HS-5 (cell line): ENCODE data around the gene DVL1.
"Not testable (repeated sequence)": the region's sequence is repeated elsewhere in the genome, so short reads cannot be mapped to it uniquely, and the experiment has no call there.

Experiments used
- DNase-seq: peaks from one replicate; pipeline ENCODE4 v3.0.0-alpha.2; 2012; ENCODE audit warnings: low read depth

The DVL1 gene

DNA sequence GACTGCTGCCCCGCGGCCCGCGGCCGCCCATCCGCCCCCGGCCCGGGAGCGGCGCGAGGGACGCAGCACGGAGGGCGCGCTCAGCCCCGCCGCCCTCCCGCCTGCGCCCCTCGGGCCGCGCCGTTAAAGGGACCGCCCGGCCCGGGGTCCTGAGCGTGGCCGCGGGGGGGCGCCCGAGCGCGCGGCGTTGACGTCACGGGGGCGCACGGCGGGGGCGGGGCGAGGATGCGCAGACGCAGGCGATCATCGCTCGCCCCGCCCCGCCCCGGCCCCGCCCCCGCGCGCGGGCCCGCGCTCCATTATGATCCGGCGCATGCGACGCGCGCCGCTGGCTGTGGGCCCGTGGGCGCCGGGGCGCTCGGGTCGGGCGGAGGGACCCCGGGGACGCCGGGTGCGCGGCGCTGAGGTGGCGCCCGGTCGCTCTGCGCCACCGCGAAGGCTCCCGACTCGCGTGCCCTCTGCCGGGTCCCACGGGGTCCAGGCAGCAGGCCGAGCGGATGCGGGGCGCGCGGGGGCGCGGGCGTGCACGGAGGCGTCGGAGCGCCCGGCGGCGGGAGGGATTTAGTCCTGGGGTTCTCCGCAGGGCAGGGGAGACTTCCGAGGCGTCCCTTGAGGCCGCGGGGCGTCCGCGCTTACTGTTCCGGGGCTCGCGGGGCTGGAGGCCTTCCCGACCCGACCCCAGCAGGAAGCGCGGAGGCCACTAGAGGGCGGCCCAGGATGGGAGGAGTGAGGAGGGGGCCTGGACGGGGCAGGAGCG is at the start of gene DVL1:
TSS of gene DVL1 (minus strand) at position 163 of the 757 bp plus-strand sequence. CDS start 353 bp downstream, outside the sequence.
- no peak for DNase-seq

DNA sequence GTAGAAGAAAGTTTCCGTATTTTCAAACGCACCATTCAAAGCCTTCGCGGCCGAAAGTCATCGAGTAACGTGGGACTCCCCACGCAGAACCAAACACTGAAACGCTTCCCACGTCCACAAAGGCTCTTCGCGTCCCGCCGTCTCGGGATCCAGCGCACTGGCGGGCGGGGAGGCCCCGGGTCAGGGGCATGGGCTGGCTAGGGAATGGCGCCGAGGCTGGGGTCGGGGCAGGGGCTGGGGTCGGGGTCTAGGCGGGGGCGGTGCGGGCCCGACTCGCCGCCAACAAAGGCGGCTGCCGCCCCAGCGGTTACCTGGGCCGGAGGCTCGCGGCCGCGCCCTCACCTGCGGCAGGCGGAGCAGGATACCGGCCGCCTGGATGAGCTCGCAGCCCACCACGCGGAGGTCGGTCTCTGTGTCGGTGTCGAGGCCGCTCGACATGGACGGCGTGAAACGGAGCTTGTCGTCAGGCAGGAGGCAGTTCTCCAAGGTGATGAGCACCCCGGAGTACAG is 49.5 kb upstream of the DVL1 start:
- DNase-seq, result no peak

DNA sequence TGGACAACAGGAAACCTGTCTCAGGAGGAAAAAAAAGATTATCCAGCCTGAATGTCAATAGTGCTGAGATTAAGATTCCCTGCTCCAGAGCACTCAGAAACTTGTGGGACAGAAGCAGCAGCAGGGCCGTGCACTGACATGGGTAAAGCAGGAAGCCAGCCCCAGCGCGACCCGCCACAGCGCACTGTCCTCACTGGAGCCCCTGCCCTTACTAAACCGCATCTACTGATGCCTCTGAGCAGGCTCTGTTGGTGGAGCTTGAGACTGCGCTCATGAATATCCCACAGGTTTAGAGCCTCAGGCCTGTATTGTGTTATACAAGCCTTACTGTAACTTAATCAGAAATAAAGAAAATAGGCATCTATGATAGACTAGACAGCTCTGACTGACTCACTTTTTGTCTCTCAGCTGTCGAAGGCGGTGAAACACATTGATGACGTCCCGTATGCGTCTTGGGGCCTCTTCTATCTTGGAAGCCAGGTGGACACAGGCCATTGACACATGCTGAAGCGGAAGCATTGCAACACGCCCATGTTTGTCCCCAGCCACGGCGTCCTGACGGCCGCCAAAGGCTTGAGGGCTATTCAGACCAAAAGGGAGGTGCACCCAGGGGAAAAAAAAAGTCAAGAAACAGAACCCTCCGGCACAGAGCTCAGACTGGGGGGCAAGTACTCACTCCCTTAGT is 48.8 kb upstream of the DVL1 start:
- DNase-seq, result no peak

DNA sequence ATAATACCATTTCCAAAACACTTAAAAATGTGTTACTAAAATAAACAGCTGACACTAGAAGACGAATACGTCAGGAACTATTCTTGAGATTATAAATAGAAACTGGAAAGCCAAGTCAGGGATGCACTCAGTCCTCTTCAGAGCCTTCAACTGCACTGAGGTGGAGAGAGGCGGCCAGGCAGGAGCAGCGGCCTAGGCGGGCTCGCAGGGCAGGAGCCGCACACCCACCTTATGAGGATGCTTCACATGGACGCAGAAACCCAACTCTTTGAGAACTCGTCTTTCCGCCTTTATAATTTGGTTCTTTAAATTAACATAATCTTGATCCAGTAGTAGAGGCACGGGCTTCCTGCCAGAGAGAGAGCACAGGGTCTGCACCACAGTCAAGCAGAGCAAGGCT is 45.9 kb upstream of the DVL1 start:
- no peak for DNase-seq

DNA sequence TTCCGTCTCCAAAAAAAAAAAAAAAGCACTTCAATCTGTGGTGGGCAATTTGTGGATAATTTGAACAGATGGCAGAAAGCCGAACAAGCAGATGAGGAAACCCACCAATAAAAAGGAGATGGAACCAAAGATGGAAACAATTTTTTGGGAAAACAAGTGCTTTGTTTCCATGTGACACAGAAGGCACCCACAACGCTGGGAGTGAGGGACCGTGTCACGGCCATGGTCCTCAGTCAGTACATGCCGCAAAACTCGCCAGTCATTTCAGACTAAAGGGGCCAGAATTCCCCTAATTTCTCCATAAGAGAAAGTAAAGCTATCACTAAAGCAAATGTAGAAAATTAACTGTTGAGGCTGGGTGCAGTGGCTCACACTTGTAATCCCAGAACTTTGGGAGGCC is 44.9 kb upstream of the DVL1 start:
- DNase-seq, result no peak

DNA sequence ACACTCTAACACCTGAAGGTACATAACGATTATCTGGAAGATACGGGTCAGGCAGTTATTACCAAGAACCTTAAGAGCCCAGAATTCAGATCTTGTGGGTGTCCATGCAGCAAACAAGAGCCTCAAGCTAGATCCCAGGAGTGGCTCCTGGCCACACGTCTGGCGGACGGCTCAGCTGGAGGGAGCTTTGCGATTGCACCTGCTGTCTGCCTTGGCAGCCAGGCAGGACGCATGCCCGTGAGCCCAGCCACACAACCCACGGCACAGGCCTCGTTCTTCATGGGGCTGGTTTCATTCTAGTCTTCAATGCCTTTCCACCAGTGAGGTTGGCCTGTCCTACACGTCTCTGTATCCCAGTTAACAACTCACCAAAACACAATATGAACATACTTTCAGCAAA is 44.2 kb upstream of the DVL1 start:
- no peak for DNase-seq

DNA sequence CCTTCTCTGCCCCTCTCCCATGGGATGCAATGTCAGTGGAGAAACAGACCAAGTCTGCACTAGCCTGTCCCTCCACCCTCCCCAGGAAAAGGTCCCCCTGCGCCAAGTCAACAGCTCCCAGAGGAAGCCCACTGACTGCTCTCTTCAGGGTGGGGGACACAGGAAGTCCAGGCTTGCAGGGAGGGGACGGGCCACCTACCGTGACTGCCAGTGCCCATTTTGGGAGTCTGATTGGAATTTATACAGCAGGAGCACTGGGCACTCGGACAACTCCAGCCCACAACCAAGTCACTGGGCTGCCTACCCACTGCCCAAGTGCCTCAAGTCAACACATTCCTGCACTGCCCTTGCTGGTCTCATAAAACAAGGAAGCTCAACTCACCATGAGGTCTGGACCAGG is 43.8 kb upstream of the DVL1 start:
- no peak for DNase-seq

DNA sequence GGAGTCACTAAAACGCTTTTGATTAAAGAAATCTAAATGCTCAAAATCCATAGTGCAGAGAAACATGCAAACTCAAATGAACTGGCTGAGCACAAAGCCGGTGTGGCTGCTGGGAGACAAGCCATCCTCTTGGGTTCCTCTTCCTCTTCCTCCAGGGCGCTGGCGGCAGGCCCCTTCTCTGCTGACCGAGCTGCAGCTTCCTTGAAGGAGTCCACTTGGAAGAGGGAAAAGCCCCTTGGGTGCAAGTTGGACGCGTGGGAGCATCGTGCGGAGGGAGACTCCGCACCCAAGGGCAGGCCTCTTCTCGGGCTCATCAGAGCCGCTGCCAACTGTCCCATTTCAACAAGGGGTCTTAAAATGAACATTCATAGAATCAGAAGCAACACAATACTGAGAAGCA is 42.0 kb upstream of the DVL1 start:
- no peak for DNase-seq

DNA sequence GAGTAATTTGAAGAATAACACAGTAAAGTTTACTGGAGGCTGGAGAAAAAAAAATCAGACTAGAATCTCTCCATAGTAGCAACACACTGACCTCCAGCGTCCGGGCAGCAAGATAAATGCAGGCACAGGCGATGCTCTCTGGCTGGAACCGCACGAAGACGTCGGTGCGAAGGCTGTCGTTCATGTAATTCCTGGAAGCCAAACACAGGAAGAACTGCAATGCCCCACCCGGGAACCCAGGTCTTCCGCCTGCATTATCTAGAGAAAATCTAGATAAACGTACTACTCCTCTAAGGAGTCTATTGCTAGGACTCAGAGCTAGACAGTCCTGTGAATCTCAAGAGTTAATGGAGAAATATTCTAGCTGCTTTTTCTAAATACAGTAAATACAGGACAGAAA is 41.5 kb upstream of the DVL1 start:
- DNase-seq, result no peak

DNA sequence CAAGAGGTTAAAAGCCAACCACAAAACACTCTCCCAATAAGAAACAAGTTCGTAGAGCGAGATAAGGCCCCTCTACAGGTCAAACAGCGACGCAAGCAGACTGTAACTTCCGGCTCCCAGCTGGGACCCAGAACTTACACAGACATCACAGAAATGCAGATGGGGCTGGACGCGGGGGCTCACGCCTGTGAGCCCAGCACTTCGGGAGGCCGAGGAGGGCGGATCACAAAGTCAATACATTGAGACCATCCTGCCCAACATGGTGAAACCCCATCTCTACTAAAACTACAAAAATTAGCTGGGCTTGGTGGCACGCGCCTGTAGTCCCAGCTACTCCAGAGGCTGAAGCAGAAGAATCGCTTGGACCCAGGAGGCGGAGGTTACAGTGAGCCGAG is 38.9 kb upstream of the DVL1 start:
- no peak for DNase-seq

DNA sequence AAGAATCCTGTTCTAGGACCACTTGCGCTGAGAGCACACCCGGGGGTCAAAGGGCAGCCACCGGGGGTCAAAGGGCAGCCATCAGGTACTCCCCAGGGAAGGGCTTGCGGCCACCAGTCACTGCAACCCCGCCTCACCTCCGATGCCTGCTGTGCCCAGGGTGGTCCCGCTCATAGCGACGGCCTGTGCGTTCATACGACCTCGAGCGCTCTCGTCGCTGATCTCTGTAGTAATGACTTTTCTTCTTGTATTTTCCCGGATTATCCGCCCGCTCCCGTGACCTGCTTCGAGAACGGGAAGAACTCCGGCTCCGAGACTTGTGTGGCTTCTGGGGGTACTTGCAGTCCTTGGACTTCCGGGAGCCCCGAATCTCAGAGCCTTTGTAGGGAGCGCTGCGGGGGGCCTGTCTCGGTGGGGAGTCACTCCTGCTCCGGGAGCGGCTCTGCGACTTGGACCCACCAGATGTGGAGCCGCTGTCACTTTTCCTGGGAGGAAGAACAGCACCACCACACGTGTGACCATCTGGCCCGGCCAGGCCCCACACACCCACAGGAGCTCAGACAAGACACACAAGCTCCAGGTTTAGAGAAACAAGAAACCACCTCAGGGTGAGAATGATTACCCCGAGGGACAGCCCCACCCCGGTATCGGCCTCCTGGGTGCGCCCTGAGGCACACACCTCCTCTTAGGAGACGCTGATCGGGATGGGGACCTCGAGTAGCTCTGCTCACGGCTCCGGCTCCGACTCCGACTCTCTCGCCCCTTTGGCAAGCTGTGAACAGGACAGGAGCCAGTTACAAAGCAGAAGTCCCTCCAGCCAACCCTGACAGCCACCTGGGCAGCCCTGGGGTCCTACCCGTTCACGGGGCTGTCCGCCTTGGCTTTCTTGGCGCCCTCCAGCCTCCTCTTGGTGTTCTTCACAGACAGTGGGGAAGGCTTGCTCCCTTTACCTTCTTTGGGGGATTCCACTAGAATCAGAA is 38.2 kb upstream of the DVL1 start:
- DNase-seq, result no peak

DNA sequence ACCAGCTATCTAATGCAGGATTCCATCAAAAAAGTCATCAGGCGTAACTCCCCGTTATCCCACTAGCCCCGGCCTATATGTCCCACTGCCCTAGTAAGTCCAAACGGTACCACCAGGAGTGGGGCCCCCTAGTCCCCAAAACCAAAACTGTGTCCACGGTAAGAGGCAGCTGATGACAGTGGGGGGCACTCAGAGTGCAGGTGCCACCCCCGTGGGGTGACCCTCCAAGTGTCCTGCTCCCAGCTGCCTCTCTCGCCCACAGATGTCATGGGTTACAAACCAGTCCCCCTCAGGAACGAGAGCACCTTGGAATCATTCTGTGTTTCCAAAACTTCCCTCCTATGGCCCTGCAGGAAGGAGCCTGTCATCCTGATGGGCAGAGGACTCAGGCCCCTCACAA is 36.7 kb upstream of the DVL1 start:
- no peak for DNase-seq

DNA sequence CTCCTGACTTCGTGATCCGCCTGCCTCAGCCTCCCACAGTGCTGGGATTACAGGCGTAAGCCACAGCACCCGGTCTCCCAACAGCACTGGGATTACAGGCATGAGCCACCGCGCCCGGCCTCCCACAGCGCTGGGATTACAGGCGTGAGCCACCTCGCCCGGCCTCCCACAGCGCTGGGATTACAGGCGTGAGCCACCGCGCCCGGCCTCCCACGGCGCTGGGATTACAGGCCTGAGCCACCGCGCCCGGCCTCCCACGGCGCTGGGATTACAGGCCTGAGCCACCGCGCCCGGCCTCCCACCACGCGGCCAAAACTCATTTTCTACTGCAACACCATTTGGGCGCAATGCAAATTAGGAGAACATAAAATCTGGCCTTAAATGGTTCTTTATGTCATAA is 36.1 kb upstream of the DVL1 start:
- DNase-seq, result not testable (repeated sequence)

DNA sequence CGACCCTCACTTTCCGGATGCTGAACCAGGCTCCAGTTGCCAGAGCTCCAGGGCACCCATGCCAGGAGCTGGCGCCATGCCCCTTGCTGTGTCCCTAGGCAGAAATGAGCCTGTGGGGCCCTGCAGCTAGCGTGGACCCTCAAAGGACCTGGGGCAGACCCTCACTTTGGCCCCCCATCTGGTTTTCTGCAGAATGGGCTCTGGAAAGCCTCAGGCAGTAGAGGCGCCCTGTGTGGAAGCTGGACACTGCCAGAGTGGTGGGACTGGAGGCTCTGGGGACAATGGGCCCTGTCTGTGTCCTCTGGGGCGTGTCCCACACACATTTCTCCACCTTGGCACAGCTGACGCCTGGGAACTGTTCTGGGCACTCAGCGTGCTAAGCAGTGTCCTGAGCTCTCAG is 32.1 kb upstream of the DVL1 start:
- no peak for DNase-seq

DNA sequence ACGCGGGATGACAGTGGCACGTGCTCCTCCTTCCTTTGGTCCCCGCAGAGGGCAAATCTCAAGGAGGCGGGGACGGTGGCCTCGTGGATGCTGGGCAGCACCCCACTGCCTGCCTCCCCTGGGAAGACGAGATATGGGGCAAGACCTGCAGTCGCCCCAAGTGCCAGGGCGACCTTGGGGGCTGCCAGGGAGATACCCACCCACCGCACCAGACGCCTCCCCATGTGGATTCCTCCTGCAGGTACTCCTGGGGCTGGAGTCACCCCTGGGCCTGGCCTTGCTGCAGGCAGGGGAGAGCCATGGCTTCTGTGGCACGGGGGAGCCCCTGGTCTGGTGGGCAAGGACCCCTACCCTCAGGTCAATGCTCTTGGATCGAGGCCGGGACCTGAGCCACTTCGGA is 31.6 kb upstream of the DVL1 start:
- no peak for DNase-seq

DNA sequence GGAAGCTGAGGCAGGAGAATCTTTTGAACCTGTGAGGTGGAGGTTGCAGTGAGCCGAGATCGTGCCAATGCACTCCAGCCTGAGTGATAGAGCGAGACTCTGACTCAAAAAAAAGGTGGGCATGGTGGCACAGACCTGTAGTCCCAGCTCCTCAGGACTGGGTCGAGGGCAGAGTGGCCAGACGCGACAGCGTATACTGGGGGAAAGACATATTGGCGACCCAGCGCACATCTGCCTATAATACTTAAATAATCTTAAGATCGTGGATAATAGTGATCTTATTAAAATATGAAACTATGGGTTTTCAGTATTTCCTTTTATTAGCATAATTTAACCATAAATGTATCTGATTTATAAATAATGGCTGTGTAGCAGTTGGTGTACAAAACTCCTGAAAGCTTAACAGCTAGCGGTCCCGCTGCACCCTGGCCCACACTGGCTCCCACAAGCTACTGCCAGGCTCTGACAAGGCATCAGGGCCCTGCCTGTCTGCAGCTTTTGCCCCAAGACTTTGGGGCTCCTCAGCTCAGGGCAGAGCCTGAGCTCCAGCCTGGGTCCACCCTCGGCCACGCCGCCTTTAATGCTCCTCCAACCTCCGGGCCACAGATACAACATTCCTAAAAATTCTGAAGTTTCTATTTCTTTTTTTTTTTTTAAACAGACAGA is 28.5 kb upstream of the DVL1 start:
- no peak for DNase-seq

DNA sequence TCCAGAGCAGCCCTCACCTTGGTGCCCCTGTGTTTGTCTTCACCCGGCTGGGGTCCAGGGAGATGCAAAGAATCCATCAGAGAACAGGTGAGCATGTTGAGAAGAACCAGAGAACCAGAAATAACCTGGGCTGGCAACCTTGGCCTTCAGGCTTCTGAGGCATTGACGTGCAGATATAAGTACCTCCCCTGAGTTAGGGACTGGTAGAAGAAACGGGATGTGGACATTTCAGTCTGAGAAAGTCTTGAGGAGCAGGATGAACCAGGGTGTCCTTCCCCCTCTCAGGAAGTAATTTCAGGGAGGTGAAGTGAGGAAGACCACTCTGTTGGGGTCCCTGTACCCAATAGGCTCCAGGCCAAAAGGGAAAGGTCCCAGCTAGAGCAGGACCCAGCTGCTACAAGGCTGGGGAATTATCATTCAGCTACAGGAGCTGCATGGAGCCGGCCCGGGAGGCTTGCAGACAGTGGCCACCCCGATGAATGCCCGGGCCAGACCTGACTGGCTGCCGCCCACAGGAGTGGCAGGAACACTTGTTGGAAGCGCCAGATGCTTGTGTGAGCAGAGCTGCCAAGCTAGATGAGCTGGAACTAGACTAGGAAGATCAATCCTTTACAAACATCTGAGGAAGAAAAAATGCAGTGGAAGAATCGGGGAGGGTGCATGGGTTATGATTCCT is 27.5 kb upstream of the DVL1 start:
- no peak for DNase-seq

DNA sequence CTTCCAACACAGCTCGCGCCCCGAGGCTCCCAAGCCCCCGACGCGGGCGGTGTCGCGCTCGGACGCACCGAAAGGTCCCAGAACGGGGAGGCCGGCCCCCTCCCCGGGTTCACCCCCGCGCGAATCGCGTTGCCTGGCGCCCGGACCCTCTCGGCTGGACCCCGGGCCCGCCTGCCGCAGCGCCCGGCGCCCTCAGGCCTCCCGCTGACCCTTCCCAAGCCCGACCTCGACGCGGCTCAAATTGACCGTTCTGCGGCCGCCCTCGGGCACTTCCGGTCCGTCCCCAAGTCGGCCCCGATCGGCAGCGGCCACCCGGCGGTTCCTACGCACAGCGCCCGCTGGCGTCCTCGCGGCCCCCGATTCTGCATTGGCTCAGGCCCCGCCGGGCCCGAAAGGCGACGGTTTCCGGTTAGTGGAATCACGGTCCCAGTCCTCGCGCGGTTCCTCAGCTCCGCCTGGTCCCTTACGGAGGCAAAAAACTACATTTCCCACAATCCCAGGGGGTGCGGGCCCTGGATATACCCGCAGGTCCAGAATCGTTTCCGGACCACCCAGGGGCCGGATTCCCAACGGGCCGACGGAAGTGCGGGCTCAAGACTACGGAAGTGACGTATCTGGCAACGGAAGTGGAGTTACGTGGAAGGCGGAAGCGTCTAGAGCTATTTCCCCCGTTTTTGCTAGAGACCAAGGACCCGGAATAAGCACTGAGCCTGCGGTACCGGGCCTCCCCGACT is 25.9 kb upstream of the DVL1 start, which contains the start of gene AURKAIP1:
TSS of gene AURKAIP1 (minus strand) at position 279 of the 734 bp plus-strand sequence. CDS start 451 bp downstream, outside the sequence.
- peak; percentile 98 for DNase-seq

DNA sequence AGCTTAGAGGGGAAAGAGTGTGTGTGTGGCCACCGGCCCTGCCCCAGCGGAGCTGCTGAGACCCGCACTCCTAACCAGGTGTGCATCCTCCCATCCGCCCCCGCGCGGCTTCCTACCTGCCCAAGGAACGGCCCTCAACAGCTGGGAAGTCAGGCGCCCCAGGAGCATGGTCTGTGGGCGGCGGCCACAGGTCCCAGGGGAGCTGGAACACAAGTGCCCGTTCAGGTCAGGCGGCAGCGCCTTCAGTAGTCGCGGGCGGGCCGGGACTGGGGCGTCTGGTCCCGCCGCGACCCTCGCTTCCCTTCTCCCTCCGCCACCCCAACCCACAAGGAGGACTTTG is 25.3 kb upstream of the DVL1 start:
- DNase-seq, result no peak

DNA sequence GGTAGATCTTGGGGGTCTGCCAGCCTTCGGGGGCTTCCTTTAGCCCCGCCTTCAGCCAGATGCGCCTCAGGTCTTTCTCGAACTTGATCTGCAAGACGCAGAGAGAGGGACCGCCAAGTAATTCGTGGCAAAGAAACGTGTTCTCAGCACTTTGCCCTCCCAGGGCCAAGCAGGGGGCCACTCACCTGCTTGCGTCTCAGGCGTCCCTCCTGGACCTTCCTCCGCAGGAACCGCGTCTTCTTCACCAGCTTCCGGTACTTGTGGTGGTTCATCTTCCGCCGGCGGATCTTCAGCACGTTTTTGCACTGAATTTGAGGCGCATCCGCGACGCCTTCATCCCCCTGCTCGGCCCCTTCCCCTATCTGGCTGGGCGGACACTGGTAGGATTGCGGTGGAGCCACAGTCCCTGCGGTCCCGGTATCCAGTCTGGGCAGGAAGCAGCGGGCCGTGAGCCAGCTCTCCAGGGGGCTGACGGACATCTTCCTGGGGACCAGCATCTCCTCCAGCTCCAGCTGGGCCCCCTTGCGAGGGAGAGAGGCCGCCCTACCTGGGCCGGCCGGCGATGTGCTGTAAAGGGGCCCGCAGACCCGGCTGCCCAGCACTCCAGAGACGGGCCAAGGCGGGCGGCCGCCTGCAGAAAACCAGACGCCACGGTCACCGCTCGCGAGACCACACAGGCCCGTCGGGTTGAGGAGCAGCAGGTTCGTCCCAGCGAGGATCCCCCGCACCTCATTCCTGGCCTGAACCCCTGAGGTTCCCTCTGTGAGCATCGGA is 24.8 kb upstream of the DVL1 start:
- DNase-seq, result no peak
